HG02798 (cell line): Measurements from ENCODE around the gene SLMAP.

Experiments
- ATAC-seq: cut with Tn5 transposase; IDR thresholded peaks from one replicate; pipeline ENCODE4 v1.9.1; 2021; ENCODE audit warnings: mild to moderate bottlenecking; ENCODE audit not compliant: unreplicated experiment, poor library complexity

Gene SLMAP

DNA sequence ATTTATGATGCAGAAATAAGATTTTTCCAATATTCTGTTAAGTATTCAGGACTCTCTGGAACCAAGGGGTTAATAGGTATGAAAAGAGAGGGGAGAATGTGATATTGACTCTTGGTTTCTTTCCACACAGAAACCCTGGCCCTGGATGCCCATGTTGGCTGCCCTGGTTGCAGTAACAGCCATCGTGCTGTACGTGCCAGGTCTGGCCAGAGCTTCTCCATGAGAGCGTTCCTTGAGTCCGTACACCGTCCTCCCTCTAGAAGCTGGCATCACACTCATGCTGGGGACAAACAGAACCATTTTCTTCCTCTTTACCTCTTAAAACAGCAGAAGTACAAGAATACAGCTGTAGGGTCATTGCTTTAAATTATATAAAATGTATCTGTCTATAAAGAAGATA is 171.1 kb downstream of the SLMAP start:
- ATAC-seq = no peak

GRCh38 chr3:57927916-57928315 is 171.8 kb downstream of the SLMAP start:
- no peak for ATAC-seq

DNA sequence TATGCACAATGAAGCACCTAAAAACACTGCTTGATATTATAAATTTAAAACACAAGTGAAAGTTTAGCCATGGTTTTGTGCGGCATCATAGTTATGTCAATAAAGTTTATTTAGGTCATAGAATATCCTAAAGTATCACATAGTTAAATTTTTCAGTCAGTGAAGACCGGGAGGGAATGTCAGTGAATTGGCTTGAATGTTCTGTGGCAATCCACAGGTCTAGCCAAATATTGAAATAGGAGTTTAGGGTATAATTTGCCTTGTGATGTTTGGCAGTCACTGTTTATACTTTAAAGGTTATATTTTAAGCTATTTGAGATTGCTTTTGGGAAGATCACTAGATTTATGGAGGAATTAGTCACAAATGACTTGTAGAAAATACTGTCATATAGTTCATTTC is 172.4 kb downstream of the SLMAP start:
- ATAC-seq = no peak

- no peak for ATAC-seq
Measured at GRCh38 chr3:57929988-57930387, 173.9 kb downstream of the SLMAP start.

GRCh38 chr3:57933602-57934001 is 177.5 kb downstream of the SLMAP start:
- no peak for ATAC-seq

DNA sequence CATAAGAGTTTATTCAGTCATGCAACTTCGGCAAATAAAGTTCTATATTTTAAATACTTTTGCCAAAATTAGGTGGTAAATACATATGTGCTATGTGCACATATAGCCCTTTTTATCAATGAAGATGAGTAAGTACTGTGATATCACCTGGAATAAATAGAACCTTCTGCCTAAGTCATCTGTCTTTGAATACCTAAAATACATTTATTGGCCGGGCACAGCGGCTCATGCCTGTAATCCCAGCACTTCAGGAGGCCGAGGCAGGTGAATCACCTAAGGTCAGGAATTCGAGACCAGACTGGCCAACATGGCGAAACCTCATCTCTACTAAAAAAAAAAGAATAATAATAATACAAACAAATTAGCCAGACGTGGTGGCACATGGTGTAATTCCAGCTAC is 178.3 kb downstream of the SLMAP start:
- no peak for ATAC-seq

GRCh38 chr3:57935539-57935938 is 179.4 kb downstream of the SLMAP start:
- ATAC-seq = no peak

DNA sequence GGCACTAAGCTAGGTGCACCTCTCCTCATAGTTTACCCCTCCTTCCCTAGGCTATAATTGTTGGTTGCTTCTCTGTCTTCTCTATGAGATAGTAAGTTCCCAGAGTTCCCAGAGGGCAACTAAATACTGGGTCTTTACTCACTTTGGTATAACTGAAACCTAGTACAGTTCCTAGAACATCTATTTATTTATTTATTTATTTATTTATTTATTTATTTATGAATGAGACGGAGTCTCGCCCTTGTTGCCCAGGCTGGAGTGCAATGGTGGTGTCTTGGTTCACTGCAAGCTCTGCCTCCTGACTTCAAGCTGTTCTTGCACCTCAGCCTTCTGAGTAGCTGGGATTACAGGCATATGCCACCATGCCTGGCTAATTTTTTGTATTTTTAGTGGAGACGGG is 181.0 kb downstream of the SLMAP start:
- no peak for ATAC-seq

DNA sequence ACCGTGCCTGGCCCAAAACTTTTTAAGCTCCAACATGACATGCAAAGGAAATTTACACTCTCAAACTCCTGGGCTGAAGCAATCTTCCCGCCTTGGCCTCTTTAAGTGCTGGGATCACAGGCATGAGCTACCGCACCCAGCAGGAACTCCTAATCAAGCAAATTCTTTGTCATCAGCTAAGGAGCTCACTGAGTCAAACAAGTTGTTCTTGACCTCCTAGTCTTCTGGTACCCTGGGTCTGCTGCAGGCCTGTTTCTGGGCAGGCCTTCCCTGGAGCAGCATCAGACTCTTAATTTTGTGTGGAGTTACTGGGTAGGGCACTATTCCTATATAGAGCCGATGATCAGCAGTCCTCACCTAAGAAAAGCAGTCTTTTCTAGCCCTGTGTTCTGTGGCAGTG is 183.7 kb downstream of the SLMAP start:
- no peak for ATAC-seq

DNA sequence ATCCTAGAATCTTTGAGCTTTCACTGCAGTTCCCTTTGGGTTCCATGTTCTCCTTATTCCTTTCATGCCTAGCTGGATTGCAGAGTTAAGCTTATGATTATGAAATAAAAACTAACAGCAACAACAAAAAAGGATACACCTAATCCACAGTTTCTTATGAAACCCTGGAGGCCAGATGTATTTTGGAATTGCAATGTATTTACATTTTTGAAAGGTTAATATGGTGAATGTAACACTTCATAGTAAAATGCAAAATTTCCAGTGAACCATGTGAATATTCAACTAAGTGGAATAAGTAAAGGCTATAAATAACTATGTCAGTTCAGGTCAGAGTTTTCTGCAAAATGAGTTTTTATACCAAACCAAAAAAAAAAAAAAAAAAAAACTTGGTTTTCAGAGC is 186.3 kb downstream of the SLMAP start:
- no peak for ATAC-seq

GRCh38 chr3:57942872-57943283 is 186.8 kb downstream of the SLMAP start:
- no peak for ATAC-seq

DNA sequence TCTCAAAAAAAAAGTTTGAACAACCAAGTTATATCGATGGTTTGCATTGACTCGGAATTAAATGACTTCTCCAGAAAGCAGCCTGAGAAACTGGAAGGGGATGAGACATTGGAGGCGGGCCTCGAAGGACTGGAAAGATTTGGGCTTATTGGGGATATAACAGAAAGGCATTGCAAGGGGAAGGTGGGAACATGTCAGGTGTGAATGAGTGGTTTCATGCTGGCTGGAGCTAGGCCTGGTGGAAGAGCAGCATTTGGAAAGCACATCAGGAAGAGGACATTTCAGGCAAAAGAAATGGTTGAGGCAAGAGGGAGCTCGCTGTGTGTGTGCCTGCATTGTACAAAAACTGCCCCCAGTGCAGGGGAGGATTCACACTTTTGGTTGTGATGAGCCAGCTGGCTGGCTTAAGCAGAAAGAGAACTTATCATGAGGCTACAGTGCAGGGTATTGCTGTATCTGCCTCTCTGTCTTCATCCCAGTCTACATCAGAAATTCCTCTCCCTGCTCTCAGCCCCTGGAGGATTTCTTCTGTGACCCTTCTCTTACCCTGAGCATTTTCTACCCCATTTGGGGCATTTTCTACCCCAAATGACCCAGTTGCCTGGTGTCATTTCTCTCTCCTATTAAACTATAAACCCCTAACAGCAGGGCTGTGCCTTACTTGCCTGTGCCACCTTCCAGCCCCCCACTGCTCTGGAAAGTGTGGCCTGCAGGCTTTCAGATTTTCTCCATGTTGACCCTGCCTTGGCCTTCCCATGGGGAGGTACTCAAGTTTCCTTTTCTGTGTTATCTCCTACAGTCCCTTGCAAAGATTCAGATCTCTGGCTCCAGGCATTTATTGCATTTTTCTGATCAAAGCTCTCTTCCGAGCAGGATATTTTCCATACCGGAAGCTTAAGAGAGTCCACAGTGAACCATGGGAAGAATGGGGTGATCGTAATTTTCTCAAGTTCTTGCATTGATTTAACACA is 187.7 kb downstream of the SLMAP start:
- ATAC-seq = no peak

GRCh38 chr3:57946970-57947381 is 190.9 kb downstream of the SLMAP start:
- no peak for ATAC-seq

GRCh38 chr3:57948080-57948671 is 192.1 kb downstream of the SLMAP start:
- ATAC-seq = no peak

DNA sequence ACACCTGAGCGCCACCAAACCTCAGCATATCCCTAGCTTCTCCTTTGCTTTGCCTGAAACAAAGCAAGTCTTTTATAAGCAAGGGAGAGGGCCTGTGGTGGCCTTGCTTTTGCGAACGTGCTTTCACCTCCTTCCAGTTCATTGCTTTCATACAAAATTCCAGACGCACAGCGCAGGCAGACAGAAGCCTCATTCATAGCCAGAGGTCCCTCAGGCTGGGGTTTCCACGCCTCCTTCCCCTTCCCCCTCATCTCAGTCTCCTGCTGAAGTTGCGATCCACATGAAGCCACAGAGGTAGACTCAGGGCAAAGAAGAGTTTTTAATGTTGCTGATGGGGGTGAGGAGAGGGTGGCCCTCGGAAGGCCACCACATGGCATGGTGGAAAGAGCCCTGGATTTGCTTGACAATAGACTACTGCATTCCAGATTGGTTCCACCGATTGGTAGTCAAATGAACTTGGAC is 192.7 kb downstream of the SLMAP start:
- ATAC-seq = no peak

- ATAC-seq = no peak
Measured at GRCh38 chr3:57949344-57949743, 193.2 kb downstream of the SLMAP start.

DNA sequence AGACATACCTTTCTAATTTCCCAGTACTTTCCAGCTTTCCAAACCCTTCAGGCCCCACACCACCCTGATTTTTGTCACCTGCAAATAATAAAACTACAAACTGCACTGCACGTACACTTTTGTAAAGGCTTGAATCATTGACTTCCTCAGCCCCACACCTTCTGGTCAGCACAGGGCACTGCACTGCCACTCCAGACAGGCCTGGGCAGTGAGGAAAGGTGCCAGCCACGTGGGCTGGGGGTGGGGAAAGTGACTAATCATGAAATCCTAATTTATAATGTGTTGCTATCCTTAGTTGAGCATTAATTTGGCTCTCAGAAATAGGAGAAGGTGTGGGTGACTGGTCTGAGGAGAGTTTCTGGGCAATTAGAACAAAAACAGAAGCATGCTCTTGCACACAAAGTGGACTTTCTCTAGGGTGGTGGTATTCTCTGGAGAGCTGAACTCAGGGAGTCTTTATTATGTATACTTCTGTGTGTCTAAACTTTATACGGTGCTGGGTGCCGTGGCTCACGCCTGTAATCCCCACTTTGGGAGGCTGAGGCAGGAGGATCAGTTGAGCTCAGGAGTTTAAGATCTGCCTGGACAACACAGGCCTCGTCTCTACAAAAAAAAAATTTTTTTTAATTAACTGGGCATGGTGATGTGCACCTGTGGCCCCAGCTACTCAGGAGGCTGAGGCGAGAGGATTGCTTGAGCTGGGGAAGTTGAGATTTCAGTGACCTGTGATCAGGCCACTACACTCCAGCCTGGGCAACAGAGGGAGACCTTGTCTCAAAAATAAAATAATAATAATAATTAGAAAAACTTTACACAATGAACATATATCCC is 193.9 kb downstream of the SLMAP start:
- ATAC-seq = no peak

GRCh38 chr3:57951066-57951882 is 195.2 kb downstream of the SLMAP start:
- no peak for ATAC-seq

DNA sequence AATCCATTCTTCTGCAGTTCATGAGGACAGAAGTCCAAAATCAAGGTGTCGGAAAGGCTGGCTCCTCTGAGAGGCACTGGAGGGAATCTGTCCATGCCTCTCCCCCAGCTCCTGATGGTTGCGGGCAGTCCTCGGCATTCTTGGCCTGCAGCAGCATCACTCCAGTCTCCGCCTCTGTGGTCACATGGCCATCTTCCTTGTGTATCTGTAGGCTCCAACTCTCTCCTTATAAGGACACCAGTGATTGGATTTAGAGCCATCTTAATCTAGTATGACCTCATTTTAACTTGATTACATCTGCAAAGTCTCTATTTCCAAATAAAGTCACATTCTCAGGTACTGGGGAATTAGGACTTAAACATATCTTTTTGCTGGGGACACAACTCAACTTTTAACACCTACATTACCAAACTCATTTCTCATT is 196.1 kb downstream of the SLMAP start:
- no peak for ATAC-seq

- ATAC-seq = no peak
Measured at GRCh38 chr3:57952651-57953050, 196.5 kb downstream of the SLMAP start.
